GM12878 (cell line): ENCODE measurements around the gene HUS1B.

Experiments used
- CHD2 ChIP-seq: IDR thresholded peaks from 2 replicates; pipeline ENCODE4 v1.6.1; 2011; ENCODE audit warnings: low read depth, low read length, improper control_type of control experiment, borderline replicate concordance
- ESRRA ChIP-seq: IDR thresholded peaks from 2 replicates; pipeline ENCODE4 v1.6.1; 2012; ENCODE audit warnings: mild to moderate bottlenecking, low read length, improper control_type of control experiment
- PAX5 ChIP-seq: IDR thresholded peaks from 2 replicates; pipeline ENCODE4 v1.6.1; 2011; ENCODE audit warnings: low read depth, low read length, borderline replicate concordance
- SREBF2 ChIP-seq: IDR thresholded peaks from 2 replicates; pipeline ENCODE4 v1.6.1; 2012; ENCODE audit warnings: mild to moderate bottlenecking, low read length
- TF ChIP-seq, protein P1 (sequence below), 3 experiments: IDR thresholded peaks in 2 of 3; conservative IDR thresholded peaks in 1 of 3; 2 replicates each; pipeline ENCODE4 v1.5.1; 2011; ENCODE audit warnings: low read depth in 3 of 3, low read length in 3 of 3, mild to moderate bottlenecking in 3 of 3, control low read depth in 2 of 3, moderate library complexity in 2 of 3, inconsistent platforms in 1 of 3, mixed read lengths in 1 of 3; ENCODE audit not compliant: control insufficient read depth in 2 of 3, insufficient read depth in 1 of 3; ENCODE audit errors: extremely low read depth in 1 of 3

DNA sequence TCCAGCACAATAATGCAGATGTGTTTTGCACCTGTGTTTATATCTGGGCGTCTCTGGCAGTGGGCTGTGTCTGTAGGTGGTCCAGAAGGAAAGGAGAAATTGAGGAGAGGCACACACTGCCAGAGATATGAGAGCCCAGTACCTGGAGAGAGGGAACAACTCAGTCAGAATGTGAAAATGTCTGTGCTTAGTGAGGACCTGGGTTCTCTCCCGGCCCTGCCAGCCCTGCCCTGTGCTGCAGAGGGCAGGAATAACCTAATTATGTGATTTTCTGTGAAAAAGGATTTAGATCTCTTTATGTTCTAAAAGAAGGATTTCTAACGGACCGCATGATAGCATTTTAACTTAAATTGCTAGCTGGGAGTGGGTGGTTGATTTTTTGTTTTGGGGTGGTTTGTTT, 44.3 kb upstream of the HUS1B start:
- TF ChIP-seq ESRRA (no peak), CHD2 (no peak), SREBF2 (no peak), PAX5 (no peak)
- TF ChIP-seq, protein P1, sequence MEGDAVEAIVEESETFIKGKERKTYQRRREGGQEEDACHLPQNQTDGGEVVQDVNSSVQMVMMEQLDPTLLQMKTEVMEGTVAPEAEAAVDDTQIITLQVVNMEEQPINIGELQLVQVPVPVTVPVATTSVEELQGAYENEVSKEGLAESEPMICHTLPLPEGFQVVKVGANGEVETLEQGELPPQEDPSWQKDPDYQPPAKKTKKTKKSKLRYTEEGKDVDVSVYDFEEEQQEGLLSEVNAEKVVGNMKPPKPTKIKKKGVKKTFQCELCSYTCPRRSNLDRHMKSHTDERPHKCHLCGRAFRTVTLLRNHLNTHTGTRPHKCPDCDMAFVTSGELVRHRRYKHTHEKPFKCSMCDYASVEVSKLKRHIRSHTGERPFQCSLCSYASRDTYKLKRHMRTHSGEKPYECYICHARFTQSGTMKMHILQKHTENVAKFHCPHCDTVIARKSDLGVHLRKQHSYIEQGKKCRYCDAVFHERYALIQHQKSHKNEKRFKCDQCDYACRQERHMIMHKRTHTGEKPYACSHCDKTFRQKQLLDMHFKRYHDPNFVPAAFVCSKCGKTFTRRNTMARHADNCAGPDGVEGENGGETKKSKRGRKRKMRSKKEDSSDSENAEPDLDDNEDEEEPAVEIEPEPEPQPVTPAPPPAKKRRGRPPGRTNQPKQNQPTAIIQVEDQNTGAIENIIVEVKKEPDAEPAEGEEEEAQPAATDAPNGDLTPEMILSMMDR (IDR thresholded peaks at IDR 0.05 in 2 of 3, conservative IDR thresholded peaks at IDR 0.05 in 1 of 3; ENCODE audit: control insufficient read depth in 2 of 3, extremely low read depth in 1 of 3, insufficient read depth in 1 of 3, low read depth in 3 of 3, low read length in 3 of 3), result no peak
